Brain microvascular endothelial cell (primary cell): ENCODE data around the gene TARP.

Experiments
- DNase-seq: peaks from one replicate; pipeline ENCODE4 v3.0.0-alpha.2; 2020
- H3K27ac ChIP-seq: fragments of 250-450 bp; sonication (Bioruptor Pico); 2 replicates; pipeline ENCODE4 v1.5.1; 2020; ENCODE audit warnings: mild to moderate bottlenecking, moderate library complexity
- H3K27me3 ChIP-seq: fragments of 250-450 bp; sonication (Bioruptor Pico); replicated peaks from 2 replicates; pipeline ENCODE4 v1.5.1; 2020; ENCODE audit warnings: mild to moderate bottlenecking
- H3K36me3 ChIP-seq: fragments of 250-450 bp; sonication (Bioruptor Pico); replicated peaks from 2 replicates; pipeline ENCODE4 v1.5.1; 2020; ENCODE audit warnings: mild to moderate bottlenecking
- H3K4me3 ChIP-seq: 2 replicates; pipeline ENCODE4 v1.5.1; 2011; ENCODE audit warnings: low read depth, mild to moderate bottlenecking, control low read depth, low read length, moderate library complexity
- CTCF ChIP-seq: IDR thresholded peaks from 2 replicates; pipeline ENCODE4 v1.5.1; 2011; ENCODE audit warnings: low read depth, mild to moderate bottlenecking, moderate library complexity, low read length, control low read depth, inconsistent platforms; ENCODE audit errors: missing control alignments
- in situ Hi-C: cut with HindIII; loops from 2 replicates; pipeline ENCODE4 v1.10.0; 2017; ENCODE audit warnings: low sequenced_read_pairs, low pct_ligation_motif_present

TARP gene

DNA sequence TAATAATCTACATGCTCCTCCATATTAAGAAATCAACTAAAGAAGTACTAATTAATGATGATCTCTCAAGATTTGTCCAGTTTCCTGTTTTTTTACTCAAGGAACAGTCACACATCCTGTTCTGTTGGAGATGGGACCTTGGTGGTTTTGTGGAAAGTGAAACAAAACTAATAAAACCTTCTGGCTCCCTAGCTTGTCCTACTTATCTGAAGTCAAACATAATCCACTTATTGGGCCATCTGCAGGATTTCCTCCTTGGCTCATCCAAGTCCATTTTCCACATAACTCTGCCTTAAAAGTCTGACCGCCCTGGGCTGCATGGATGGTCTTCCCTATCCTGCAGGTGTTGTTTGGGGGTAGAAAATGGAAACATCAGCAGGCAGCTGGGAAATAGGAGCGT lies 39.4 kb upstream of the TARP start:
- in situ Hi-C loops = no loop called here
- Histone ChIP-seq H3K27ac (no peak overlapping the region), H3K4me3 (no peak overlapping the region), H3K27me3 (no peaks in the 10 kb centered on the region), H3K36me3 (no peaks in the 10 kb centered on the region)
- no peak for DNase-seq
- no peak for TF ChIP-seq CTCF

DNA sequence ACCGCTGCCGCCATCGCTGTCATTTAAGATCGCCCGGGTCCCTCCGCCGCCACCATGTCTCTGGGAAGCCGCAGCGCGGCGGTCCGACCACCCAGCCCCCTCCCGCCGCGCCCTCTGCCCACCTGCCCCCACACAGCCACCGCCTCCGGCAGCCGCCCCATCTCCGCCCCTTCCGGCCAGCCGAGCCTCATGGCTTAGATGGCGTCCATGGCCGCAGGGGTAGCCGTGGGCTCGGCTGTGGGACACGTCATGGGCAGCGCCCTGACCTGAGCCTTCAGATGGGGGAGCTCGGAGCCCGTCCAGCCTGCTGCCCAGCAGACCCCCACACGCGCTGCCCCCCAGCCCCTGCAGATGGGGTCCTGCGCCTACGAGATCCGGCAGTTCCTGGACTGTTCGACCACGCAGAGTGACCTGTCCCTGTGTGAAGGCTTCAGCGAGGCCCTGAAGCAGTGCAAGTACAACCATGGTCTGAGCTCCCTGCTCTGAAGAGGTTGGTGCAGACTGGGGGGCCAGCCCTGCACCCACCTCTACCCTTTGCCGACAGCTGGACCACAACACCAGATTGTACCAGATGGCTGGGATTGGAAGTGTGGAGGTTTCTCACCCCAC lies 38.0 kb upstream of the TARP start:
- H3K4me3 ChIP-seq = peak overlapping the region; percentile 53
- no peak for DNase-seq
- no peaks in the 10 kb centered on the region for H3K27me3 ChIP-seq
- in situ Hi-C loops = no loop called here
- H3K36me3 ChIP-seq = no peaks in the 10 kb centered on the region
- TF ChIP-seq CTCF = no peak
- H3K27ac ChIP-seq = no peak overlapping the region

- TF ChIP-seq CTCF = no peak
- no peak for DNase-seq
- Histone ChIP-seq H3K27me3 (no peaks in the 10 kb centered on the region), H3K4me3 (no peak overlapping the region), H3K27ac (no peak overlapping the region), H3K36me3 (no peaks in the 10 kb centered on the region)
- in situ Hi-C loops = no loop called here
Observed at GRCh38 chr7:38310591-38311101, 37.2 kb upstream of the TARP start.

GRCh38 chr7:38309555-38309954 lies 36.1 kb upstream of the TARP start:
- Histone ChIP-seq H3K36me3 (no peaks in the 10 kb centered on the region), H3K27ac (no peak overlapping the region), H3K27me3 (no peaks in the 10 kb centered on the region), H3K4me3 (no peak overlapping the region)
- no peak for DNase-seq
- no peak for TF ChIP-seq CTCF
- in situ Hi-C loops = no loop called here

DNA sequence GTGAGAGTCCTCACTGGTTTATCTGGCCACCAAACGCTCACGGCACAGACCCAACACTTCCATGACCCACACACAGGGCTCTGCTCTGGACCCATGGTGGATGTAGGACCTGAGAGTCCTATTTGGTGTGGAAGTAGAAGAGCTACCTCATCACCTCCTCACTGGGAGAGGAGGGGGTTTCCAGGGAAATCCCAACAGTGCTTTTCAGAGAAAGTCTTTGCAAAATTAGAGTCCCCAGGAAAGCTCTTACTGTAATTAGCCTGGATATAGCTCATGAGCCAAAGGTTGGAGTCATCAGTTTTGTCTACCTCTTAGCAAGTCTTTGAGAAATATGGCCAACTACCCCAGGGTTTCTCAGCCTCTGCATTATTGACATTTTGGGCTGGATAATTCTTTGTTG lies 34.7 kb upstream of the TARP start:
- H3K27ac ChIP-seq = no peak overlapping the region

More for the DNA sequence above, 34.7 kb upstream of the TARP start:
- no peak for DNase-seq
- Histone ChIP-seq H3K27me3 (no peaks in the 10 kb centered on the region), H3K36me3 (no peaks in the 10 kb centered on the region), H3K4me3 (no peak overlapping the region)
- in situ Hi-C loops = no loop called here
- no peak for TF ChIP-seq CTCF
